ENCODE measurements around the gene AGA. TPM values are rescaled to one million over a fixed set of nuclear protein-coding genes. Genes with fewer than 3 reads are reported as not detected.

Gene AGA
- total RNA-seq, 2 donors from 2014 or later = 12.2 to 15.2 TPM

DNA sequence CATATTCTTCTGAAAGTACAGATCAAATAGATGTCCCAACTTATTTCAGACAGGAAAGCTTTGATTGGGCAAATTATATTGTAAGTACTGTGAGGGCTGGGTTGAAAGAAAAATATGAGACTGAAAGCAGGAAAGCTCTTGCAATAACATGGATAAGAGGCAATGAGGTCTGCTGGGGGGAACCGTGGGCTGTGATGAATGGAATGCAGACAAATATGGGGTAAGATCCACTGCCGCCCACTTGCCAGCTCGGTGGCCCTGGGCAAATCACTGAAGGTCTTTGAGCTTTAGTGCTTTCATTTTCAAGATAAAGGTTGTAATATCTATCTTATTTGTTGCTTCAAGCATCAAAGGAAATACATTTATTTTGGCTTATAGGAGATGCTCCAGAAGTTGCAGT is 51.0 kb downstream of the AGA start:
- H3K9me3 ChIP-seq = no peaks in the 10 kb centered on the region
- no peak for DNase-seq
- H3K4me3 ChIP-seq = no peak overlapping the region
- intact Hi-C loops (cut with DNase I) = no loop called here
- H3K4me1 ChIP-seq = no peaks in the 10 kb centered on the region
- H3K36me3 ChIP-seq = no peaks in the 10 kb centered on the region
- no peaks in the 10 kb centered on the region for H3K27me3 ChIP-seq
- no peak overlapping the region for H3K27ac ChIP-seq
- TF ChIP-seq, protein P1, sequence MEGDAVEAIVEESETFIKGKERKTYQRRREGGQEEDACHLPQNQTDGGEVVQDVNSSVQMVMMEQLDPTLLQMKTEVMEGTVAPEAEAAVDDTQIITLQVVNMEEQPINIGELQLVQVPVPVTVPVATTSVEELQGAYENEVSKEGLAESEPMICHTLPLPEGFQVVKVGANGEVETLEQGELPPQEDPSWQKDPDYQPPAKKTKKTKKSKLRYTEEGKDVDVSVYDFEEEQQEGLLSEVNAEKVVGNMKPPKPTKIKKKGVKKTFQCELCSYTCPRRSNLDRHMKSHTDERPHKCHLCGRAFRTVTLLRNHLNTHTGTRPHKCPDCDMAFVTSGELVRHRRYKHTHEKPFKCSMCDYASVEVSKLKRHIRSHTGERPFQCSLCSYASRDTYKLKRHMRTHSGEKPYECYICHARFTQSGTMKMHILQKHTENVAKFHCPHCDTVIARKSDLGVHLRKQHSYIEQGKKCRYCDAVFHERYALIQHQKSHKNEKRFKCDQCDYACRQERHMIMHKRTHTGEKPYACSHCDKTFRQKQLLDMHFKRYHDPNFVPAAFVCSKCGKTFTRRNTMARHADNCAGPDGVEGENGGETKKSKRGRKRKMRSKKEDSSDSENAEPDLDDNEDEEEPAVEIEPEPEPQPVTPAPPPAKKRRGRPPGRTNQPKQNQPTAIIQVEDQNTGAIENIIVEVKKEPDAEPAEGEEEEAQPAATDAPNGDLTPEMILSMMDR (IDR thresholded peaks at IDR 0.05) = no peak
- H3K9ac ChIP-seq (ENCODE audit: low read depth in 2 of 2, low read length in 2 of 2) = no peak overlapping the region

DNA sequence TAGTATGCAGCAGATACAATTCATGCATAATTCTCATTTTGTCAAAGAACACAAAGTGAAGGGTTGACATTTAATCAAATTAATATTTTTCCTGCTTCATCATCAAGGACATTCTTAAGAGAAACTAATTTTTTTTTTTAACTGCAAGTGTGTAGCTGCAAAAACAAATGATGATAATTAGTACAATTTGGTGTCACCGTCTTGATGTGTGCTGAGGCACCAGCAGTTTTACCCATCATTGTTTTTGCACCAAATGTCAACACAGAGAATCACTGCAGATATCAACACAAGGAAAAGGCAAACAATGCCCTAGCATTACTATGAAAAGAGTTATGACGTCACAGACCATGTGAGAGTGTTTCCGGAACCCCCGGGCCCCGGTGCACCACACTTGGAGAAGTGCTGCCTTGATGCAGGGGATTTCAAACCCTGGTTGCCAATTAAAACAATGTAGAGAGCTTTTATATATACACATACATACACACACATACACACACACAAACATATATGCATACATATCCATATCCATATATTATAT is 55.9 kb downstream of the AGA start:
- Histone ChIP-seq H3K9ac (ENCODE audit: low read depth in 2 of 2, low read length in 2 of 2) (no peak overlapping the region), H3K4me1 (no peaks in the 10 kb centered on the region), H3K36me3 (no peaks in the 10 kb centered on the region), H3K27ac (no peak overlapping the region), H3K9me3 (no peaks in the 10 kb centered on the region), H3K27me3 (no peaks in the 10 kb centered on the region), H3K4me3 (no peak overlapping the region)
- TF ChIP-seq, protein P1 (IDR thresholded peaks at IDR 0.05) = no peak
- intact Hi-C loops (cut with DNase I) = no loop called here
- no peak for DNase-seq

DNA sequence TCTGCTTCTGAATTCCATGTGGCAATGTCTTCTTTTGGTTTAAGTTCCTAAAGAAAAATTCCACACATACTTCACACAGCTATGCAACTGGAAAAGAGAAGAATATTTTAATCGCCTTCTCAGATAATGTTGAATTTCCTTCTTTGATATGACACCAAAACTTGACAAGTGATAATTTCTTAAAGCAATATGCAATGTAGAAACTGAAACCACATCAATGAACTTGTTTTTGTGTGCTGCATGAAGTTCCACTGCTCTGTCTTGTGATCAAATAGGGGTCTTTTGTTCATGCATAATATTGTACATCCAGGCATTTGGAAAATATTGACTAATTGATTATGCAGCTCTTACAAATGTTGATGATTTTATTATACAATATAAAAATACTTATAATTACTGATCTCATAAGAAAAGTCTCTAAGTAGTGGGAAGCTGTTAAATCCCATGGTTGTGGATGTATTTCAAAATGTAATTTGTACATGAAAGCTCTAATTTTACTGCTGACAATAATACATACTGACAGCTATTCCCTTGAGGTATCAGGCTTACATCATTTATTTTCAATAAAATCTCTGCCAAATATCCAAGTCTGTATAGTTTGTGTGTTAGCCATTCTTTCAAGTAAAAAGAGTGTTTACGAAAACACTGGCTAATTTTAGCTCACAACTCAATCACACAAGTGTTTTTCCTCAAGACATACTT is 56.5 kb downstream of the AGA start:
- TF ChIP-seq, protein P1 (IDR thresholded peaks at IDR 0.05) = no peak
- Histone ChIP-seq H3K27ac (no peak overlapping the region), H3K4me3 (no peak overlapping the region), H3K9ac (ENCODE audit: low read depth in 2 of 2, low read length in 2 of 2) (no peak overlapping the region), H3K36me3 (no peaks in the 10 kb centered on the region), H3K4me1 (no peaks in the 10 kb centered on the region), H3K27me3 (no peaks in the 10 kb centered on the region), H3K9me3 (no peaks in the 10 kb centered on the region)
- DNase-seq = no peak
- intact Hi-C loops (cut with DNase I) = no loop called here

DNA sequence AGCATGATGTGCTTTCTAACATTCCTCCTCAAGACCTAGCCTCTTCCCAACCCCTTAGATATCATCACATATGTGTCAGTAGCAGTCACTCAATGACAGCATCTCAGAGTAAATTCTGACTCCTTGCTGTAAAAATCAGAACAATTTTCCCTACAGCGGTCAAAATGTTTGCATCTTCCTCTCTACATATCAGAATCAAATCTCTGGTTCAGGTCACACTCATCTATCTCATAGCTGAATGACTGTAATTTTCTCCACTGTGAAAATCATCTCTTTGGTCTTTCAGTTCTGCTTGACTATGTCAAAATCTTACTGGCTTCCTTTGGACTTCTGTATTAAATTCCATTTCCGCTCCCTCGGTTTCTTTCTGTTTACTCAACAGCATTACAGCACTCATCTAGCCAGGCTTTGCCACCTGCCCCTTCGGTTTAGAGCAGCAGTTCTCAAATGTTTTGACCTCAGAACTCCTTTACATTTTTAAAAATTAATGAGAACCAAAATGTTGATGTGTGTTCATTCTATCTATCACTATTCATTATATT is 57.3 kb downstream of the AGA start:
- TF ChIP-seq, protein P1 (IDR thresholded peaks at IDR 0.05) = no peak
- DNase-seq = no peak
- Histone ChIP-seq H3K4me1 (no peaks in the 10 kb centered on the region), H3K4me3 (no peak overlapping the region), H3K9me3 (no peaks in the 10 kb centered on the region), H3K36me3 (no peaks in the 10 kb centered on the region), H3K27ac (no peak overlapping the region), H3K27me3 (no peaks in the 10 kb centered on the region), H3K9ac (ENCODE audit: low read depth in 2 of 2, low read length in 2 of 2) (no peak overlapping the region)
- intact Hi-C loops (cut with DNase I) = no loop called here

DNA sequence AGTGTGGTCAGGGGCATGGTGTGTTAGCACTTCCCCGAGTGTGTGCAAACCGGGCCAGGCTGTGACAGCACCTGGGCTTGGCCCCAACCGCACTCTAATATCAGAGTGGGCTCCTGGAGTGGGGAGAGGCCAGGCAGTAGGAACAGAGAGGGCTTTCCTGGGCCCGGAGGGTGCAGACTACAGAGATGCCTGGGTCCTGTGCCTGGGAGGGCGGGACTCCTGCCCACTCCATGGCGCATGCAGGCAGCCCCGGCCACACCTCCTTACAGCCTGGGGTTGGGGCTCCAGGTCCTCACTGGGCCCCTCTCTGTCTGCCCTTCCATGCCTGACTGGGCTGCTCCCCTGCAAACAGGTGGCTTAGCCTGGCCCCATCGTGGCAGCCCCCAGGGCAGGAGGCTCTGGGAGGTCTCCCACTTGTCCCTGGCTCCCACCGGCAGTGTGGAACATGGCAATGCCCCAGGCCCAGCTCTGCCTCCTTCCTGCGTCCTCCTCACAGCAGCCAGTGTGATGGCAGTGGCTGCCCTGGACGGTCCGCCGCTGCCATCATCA is 60.4 kb downstream of the AGA start:
- DNase-seq = no peak
- H3K9ac ChIP-seq (ENCODE audit: low read depth in 2 of 2, low read length in 2 of 2) = no peak overlapping the region
- H3K27me3 ChIP-seq = no peaks in the 10 kb centered on the region
- H3K36me3 ChIP-seq = no peaks in the 10 kb centered on the region
- TF ChIP-seq, protein P1 (IDR thresholded peaks at IDR 0.05) = no peak
- no peaks in the 10 kb centered on the region for H3K4me1 ChIP-seq
- no peaks in the 10 kb centered on the region for H3K9me3 ChIP-seq
- H3K4me3 ChIP-seq = no peak overlapping the region
- no peak overlapping the region for H3K27ac ChIP-seq
- intact Hi-C loops (cut with DNase I) = no loop called here

Other genes starting within 250 kb of the AGA start
- gene NEIL3, start 132.6 kb downstream of the AGA start, total RNA-seq = 1 to 10 TPM; 2.5 to 6.1 TPM